NCI-H748 treated with DMSO at 0.1 percent for 48 hours (cell line): Measurements from ENCODE around the gene EYA2.
"Not testable (repeated sequence)": the region's sequence is repeated elsewhere in the genome, so short reads cannot be mapped to it uniquely, and the experiment has no call there.

ENCODE experiments used
- DNase-seq: peaks from one replicate; lab custom pipeline; 2025; lab: John Stamatoyannopoulos, UW

EYA2 gene

GRCh38 chr20:46953596-46953995 is 59.0 kb downstream of the EYA2 start:
- no peak for DNase-seq

DNA sequence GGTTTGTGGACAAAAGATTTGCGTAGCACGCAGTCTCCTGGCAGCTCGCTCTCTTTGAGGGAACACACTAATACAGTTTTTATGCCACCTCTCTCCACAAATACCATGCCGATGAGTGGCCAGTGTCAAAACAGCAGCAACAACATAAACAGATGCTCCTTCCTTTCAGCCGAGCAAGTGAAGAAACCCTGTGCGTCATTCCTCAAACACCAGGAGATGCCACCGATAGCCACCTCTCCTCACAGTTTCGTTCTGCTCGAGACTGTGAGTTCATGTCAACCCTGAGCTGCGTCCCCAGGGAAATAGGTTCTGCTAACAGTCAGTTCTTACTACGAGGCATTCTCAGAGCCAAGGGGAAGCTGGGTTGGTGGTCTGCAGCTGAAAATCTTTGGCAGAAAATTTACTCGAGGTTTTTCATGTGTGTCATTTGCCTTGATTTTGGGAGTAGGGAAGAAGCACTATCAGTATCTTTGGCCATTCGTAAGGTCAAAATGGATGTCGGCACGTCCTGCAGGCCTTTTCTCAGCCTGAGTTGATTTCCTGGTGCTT is 59.9 kb downstream of the EYA2 start:
- DNase-seq = no peak

GRCh38 chr20:46955601-46956556 is 61.2 kb downstream of the EYA2 start:
- no peak for DNase-seq

DNA sequence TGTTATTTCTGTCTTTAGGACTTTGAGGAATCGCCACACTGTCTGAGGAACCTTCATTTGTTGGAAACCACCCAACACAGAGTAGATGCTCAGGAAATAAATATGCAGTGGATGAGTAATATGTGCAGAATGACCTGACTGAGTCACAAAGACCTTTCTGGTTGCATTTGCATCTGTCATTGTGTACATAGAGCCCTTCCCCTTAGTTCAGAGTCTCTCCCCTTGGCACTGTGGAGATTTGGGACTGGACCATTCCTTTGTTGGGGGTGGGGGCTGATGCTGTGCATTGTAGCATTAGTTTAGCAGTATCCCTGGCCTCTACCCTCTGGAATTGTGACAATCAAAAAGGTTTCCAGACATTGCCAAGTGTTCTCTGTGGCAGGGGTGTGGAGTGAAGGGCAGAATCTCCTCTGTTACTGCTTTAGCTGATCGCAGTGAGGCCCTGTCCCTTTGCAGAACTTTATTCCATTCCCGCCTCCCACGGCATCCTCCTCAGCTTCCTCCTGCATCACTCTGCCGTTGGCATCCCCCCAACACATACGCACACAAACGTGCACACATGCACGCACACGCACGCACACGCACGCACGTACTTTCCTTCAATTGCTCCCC is 64.5 kb downstream of the EYA2 start:
- no peak for DNase-seq

- no peak for DNase-seq
These were observed 65.2 kb downstream of the EYA2 start for GRCh38 chr20:46959821-46960220.

- DNase-seq = no peak
These were observed 65.9 kb downstream of the EYA2 start for GRCh38 chr20:46960536-46960935.

DNA sequence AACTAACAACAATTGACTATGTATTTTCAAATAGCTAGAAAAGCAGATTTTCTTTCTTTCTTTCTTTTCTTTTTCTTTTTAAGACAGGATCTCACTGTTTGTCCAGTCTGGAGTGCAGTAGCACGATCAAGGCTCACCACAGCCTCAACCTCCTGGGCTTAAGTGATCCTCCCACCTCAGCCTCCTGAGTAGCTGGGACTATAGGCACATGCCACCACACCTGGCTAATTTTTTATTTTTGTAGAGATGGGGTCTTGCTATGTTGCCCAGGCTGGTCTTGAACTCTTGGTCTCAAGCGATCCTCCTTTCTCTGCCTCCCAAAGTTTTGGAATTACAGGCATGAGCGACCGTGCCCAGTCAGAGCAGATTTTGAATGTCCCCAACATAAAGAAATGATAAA is 67.3 kb downstream of the EYA2 start:
- DNase-seq = not testable (repeated sequence)

GRCh38 chr20:46962452-46963195 is 68.0 kb downstream of the EYA2 start:
- DNase-seq = no peak

GRCh38 chr20:46963196-46963529 is 68.5 kb downstream of the EYA2 start:
- DNase-seq = no peak

- peak; percentile 6 for DNase-seq
These were observed 69.3 kb downstream of the EYA2 start for GRCh38 chr20:46963758-46964617.

GRCh38 chr20:46964618-46965455 is 70.2 kb downstream of the EYA2 start:
- no peak for DNase-seq

DNA sequence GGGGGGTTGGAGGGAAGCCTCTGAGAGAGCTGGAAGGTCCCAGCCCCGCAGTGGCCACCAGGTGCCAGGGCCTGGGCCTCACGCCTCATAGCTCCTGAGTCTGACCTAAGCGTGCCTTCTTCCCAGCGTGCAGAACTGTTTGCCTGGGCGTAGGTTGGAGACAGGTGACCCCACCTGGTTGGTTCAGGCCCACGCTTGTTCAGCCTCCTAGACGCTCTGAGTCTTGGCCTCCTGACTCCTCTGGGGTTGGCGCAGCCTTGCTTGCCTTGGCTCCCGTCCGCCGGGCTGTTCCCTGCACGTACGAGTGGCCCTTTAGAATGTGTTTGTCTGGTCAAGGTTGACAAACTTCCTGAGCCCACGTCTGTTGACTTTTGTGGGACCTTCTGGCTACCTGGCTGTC is 70.8 kb downstream of the EYA2 start:
- DNase-seq = peak; percentile 37

- no peak for DNase-seq
These were observed 73.0 kb downstream of the EYA2 start for GRCh38 chr20:46967646-46968045.

GRCh38 chr20:46970937-46971630 is 76.4 kb downstream of the EYA2 start:
- DNase-seq = no peak

DNA sequence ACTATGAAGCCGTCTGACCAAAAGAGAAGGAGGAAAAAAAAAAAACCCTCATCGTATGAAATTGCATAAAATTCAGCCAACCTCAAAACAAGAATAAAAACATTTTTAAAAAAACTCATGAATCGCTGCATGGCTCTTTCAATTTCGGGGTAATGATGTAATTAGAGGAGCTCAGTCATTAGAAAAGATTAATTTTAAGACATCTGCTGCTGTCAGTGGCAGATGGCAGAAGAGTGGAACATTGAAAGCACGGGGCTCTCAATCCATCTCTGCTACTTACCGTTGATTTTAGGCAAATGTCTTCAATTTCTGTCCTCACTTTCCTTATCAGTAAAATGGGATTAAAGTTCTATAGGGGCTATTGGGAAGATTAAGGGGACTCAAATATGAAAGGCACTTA is 79.1 kb downstream of the EYA2 start:
- DNase-seq = no peak

DNA sequence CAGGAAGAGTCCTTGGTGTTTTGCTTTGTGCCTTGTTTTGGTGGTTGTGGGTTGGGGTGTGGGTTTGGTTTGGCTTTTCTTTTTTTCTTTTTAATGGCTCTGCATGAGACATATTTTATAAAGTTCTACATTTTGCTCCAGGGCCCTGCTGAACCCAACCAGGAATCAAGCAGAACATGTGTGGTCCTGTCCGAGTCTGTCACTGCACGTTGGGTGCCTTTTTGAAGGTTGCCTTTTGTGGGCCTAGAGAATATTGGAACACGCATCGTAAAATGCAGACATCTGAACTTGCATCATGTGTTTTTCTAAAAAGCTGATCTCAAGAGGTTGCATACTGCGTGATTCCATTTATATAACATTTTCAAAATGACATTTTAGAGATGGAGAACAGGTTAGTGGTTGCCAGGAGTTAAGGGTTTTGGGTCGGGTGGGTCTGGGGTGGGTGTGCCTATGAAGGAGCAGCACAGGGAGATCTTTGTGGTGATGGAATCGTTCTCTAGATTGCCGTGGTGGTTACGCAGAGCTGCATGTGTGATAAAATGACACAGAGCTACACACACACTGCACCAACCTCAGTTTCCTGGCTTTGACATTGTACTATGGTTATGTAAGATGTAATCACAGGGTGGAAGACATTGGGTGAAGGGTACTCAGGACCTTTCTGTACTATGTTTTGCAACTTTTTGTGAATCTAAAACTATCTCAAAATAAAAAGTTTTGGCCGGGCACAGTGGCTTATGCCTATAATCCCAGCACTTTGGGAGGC is 80.2 kb downstream of the EYA2 start:
- no peak for DNase-seq

DNA sequence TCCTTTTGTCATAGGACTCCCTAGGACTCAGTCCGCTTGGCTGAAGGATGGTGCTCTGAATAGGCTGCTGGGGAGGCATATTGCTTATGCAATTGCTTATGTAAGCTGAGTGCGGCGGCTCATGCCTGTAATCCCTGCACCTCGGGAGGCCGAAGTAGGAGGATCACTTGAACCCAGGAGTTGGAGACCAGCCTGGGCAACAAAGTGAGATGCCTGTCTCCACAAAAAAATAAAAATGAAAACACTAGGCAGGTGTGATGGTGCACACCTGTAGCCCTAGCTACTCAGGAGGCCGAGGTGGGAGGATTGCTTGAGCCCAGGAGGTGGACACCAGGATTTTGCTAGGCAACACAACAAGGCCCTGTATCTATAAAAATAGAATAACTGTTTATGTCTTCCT is 81.3 kb downstream of the EYA2 start:
- DNase-seq = no peak

DNA sequence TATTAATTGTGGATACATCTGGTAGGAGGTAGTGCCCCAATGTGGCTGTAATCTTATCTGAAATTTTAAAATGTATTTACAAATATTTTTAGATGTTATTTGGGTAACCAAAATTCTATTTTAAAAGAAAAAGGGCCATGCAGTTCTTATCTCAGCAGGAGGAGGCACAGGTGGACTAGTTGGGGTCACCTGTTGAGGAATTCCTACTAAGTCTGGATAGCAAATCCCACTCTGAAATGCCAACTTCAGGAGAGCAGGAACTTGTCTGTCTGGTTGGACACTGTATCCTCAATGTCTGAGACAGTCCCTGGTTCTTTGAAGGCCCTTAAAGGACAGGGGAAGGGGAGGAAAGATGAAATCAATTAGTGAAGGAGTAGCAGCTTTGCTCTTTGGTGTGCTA is 82.6 kb downstream of the EYA2 start:
- DNase-seq = no peak

DNA sequence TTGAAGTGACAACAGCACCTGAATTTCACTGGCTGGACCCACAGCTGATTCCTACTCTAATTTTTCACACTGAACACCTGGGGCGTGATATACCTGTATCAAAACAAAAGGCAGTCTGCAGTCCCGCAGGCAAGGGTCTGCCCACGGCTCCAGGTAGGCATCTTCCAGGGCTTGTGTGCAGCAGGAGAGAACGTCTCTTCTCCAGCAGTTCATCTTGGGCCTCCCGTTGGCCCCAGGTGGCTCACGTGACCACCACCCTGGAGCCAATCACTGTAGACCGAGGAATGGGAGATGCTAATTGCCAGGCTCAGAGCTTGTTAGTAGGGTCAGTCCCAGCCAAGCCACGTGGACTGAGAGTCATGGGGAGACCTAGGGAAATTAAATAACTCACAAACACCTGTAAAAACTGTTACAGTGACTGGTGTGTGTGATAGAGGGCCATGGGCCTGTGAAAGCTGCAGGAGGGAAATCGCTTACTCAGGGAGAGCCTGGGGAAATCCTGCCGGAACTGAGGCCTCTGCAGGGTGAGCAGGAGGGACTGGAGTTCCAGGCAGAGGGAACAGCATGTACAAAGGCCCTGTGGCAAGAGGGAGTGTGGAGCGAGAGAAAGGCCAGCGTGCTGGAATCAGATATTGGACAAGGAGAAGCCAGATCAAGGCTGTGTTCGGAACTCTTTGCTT is 83.4 kb downstream of the EYA2 start:
- DNase-seq = no peak
